Loucy (cell line): ENCODE measurements around the gene MAP4K1.

ENCODE experiments used
- EZH2phosphoT487 ChIP-seq: fragments of 200-600 bp; IDR thresholded peaks from 2 replicates; pipeline ENCODE4 v1.6.1; 2018; ENCODE audit warnings: antibody characterized with exemption, mild to moderate bottlenecking, moderate library complexity, borderline replicate concordance
- TF ChIP-seq, protein P1 (sequence below): fragments of 200-600 bp; sonication (generic); conservative IDR thresholded peaks from 2 replicates; pipeline ENCODE4 v1.5.1; 2014; ENCODE audit warnings: mild to moderate bottlenecking, antibody characterized with exemption, low read length

DNA sequence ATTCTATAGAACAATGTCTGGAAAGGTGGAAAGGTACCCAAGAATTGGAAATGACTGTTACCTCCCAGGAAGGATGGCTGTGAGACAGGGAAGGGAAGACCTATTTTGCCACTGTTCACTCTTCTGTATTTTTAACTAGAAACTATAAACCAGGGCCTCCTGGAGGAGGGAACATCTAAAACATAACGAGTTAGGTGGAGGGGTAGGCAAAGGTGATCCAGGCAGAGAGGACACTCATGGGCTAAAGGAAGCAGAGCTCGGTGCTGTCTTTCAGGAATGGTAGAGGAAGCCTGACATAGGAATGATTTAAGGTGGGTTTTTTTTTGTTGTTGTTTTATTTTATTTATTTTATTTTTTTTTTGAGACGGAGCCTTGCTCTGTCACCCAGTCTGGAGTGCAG is 7.1 kb upstream of the MAP4K1 start:
- TF ChIP-seq, protein P1, sequence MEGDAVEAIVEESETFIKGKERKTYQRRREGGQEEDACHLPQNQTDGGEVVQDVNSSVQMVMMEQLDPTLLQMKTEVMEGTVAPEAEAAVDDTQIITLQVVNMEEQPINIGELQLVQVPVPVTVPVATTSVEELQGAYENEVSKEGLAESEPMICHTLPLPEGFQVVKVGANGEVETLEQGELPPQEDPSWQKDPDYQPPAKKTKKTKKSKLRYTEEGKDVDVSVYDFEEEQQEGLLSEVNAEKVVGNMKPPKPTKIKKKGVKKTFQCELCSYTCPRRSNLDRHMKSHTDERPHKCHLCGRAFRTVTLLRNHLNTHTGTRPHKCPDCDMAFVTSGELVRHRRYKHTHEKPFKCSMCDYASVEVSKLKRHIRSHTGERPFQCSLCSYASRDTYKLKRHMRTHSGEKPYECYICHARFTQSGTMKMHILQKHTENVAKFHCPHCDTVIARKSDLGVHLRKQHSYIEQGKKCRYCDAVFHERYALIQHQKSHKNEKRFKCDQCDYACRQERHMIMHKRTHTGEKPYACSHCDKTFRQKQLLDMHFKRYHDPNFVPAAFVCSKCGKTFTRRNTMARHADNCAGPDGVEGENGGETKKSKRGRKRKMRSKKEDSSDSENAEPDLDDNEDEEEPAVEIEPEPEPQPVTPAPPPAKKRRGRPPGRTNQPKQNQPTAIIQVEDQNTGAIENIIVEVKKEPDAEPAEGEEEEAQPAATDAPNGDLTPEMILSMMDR, result no peak
- TF ChIP-seq EZH2phosphoT487, result no peak
